Osteocyte (in vitro differentiated cells): Measurements from ENCODE around the gene BLOC1S1. TPM values are rescaled to one million over a fixed set of nuclear protein-coding genes. Genes with fewer than 3 reads are reported as not detected.

ENCODE experiments used
- DNase-seq: peaks from one replicate; pipeline ENCODE4 v3.0.0; 2021; ENCODE audit warnings: mixed read lengths; ENCODE audit not compliant: unreplicated experiment; ENCODE audit errors: extremely low spot score
- H3K27ac Mint-ChIP-seq: one replicate; pipeline ENCODE4 v1.8.0; 2021; ENCODE audit warnings: mild to moderate bottlenecking, mixed read lengths; ENCODE audit not compliant: unreplicated experiment
- H3K27me3 Mint-ChIP-seq: one replicate; pipeline ENCODE4 v1.8.0; 2021; ENCODE audit warnings: mixed read lengths; ENCODE audit not compliant: unreplicated experiment
- H3K36me3 Mint-ChIP-seq: one replicate; pipeline ENCODE4 v1.8.0; 2021; ENCODE audit warnings: mixed read lengths; ENCODE audit not compliant: unreplicated experiment
- H3K4me1 Mint-ChIP-seq: one replicate; pipeline ENCODE4 v1.8.0; 2021; ENCODE audit warnings: mixed read lengths; ENCODE audit not compliant: unreplicated experiment
- H3K4me3 Mint-ChIP-seq: one replicate; pipeline ENCODE4 v1.8.0; 2021; ENCODE audit warnings: mild to moderate bottlenecking, moderate library complexity, mixed read lengths; ENCODE audit not compliant: unreplicated experiment
- H3K9me3 Mint-ChIP-seq: one replicate; pipeline ENCODE4 v1.8.0; 2021; ENCODE audit warnings: mixed read lengths; ENCODE audit not compliant: unreplicated experiment
- total RNA-seq: library from RNA; stranded (reverse); gene quantifications from 2 replicates; pipeline ENCODE4 v1.2.1, GENCODE V29; 2021
- TF ChIP-seq, protein P1 (sequence below): fragments of 200-600 bp; sonication (generic); IDR thresholded peaks from 2 replicates; pipeline ENCODE4 v1.5.0; 2021; ENCODE audit warnings: antibody characterized with exemption, mild to moderate bottlenecking, moderate library complexity

The BLOC1S1 gene
- total RNA-seq, 1 donor from 2014 or later, result 103 TPM

DNA sequence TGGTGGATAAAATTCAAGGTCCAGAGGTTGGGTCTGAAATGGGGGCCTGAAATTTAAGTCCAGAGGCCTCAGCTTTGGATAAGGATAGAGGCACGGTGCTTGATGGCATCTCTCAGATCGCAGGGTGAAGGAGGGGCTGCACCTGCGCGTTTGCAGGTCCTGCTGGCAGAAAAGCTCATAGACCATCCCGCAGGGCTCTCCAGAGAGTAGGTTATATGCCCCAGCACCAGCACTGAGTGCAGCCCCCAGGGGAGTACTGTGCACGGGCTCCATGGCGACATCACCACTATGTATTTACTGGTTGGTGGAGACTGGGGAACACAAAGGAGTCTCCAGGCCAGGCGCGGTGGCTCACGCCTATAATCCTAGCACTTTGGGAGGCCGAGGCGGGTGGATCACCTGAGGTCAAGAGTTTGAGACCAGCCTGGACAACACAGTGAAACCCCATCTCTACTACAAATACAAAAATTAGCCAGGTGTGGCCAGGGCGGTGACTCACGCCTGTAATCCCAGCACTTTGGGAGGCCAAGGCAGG is 17.2 kb downstream of the BLOC1S1 start:
- Mint-ChIP-seq H3K9me3 (no peaks in the 10 kb centered on the region), H3K4me3 (no peak overlapping the region), H3K4me1 (peaks cover 28% of the 10 kb centered on the region), H3K27ac (no peak overlapping the region), H3K27me3 (no peaks in the 10 kb centered on the region), H3K36me3 (no peaks in the 10 kb centered on the region)
- TF ChIP-seq, protein P1, sequence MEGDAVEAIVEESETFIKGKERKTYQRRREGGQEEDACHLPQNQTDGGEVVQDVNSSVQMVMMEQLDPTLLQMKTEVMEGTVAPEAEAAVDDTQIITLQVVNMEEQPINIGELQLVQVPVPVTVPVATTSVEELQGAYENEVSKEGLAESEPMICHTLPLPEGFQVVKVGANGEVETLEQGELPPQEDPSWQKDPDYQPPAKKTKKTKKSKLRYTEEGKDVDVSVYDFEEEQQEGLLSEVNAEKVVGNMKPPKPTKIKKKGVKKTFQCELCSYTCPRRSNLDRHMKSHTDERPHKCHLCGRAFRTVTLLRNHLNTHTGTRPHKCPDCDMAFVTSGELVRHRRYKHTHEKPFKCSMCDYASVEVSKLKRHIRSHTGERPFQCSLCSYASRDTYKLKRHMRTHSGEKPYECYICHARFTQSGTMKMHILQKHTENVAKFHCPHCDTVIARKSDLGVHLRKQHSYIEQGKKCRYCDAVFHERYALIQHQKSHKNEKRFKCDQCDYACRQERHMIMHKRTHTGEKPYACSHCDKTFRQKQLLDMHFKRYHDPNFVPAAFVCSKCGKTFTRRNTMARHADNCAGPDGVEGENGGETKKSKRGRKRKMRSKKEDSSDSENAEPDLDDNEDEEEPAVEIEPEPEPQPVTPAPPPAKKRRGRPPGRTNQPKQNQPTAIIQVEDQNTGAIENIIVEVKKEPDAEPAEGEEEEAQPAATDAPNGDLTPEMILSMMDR, result no peak
- no peak for DNase-seq

DNA sequence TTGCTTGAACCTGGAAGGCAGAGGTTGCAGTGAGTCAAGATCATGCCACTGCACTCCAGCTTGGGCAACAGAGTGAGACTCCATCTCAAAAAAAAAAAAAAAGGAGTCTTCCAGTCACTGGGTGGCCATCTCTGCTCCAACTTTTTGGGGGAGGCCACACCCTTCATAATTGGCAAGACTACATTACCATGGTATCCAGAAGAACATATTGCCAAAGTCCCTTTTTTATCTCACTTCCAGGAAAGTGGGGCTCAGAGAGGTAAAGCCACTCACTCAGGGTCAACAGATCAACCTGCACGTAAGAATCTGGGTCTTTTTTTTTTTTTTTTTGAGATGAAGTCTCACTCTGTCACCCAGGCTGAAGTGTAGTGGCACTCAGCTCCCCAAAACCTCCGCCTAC is 18.0 kb downstream of the BLOC1S1 start:
- DNase-seq, result no peak
- Mint-ChIP-seq H3K4me1 (peaks cover 31% of the 10 kb centered on the region), H3K9me3 (no peaks in the 10 kb centered on the region), H3K36me3 (no peaks in the 10 kb centered on the region), H3K27ac (no peak overlapping the region), H3K4me3 (no peak overlapping the region), H3K27me3 (no peaks in the 10 kb centered on the region)
- TF ChIP-seq, protein P1, result no peak

DNA sequence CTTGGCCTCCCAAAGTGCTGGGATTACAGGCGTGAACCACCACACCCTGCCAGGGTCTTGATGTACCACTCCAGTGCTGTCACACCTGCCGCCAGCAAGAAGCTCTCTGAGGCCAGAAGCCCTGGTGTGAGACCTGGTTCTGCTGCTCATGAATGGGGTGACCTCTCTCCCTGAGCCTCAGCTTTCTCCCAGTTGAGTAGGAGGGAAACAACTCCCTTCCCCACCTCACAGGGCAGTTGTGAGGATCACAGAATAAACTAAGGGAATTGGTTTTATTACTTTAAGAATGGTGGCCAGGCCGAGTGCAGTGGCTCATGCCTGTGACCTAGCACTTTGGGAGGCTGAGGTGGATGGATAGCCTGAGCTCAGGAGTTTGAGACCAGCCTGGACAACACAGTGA is 18.7 kb downstream of the BLOC1S1 start:
- TF ChIP-seq, protein P1, result no peak
- Mint-ChIP-seq H3K4me1 (peaks cover 31% of the 10 kb centered on the region), H3K36me3 (no peaks in the 10 kb centered on the region), H3K4me3 (no peak overlapping the region), H3K27me3 (no peaks in the 10 kb centered on the region), H3K9me3 (no peaks in the 10 kb centered on the region), H3K27ac (no peak overlapping the region)
- no peak for DNase-seq

DNA sequence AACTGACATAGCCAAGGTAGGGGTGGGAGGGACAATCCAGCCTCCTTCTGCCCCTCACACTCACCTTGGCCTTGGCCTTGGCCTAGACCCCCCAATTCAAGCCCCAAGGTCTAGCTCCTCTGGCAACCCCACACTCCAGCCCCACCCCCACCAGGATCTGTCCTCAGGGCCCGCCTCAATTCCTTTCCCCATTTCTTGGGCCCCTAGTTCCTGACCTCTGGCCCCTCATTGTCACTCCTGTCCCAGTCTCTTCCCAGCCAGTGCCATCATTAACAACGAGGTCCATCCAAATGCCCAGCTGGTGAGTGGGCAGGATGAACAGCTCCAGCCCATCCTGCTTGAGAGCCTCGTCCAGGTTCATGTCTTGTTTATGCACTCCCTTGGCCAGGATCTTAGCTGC is 20.2 kb downstream of the BLOC1S1 start:
- TF ChIP-seq, protein P1, result no peak
- Mint-ChIP-seq H3K9me3 (no peaks in the 10 kb centered on the region), H3K4me1 (peaks cover 17% of the 10 kb centered on the region), H3K36me3 (no peaks in the 10 kb centered on the region), H3K4me3 (no peak overlapping the region), H3K27ac (peak overlapping the region; percentile 28), H3K27me3 (no peaks in the 10 kb centered on the region)
- no peak for DNase-seq

DNA sequence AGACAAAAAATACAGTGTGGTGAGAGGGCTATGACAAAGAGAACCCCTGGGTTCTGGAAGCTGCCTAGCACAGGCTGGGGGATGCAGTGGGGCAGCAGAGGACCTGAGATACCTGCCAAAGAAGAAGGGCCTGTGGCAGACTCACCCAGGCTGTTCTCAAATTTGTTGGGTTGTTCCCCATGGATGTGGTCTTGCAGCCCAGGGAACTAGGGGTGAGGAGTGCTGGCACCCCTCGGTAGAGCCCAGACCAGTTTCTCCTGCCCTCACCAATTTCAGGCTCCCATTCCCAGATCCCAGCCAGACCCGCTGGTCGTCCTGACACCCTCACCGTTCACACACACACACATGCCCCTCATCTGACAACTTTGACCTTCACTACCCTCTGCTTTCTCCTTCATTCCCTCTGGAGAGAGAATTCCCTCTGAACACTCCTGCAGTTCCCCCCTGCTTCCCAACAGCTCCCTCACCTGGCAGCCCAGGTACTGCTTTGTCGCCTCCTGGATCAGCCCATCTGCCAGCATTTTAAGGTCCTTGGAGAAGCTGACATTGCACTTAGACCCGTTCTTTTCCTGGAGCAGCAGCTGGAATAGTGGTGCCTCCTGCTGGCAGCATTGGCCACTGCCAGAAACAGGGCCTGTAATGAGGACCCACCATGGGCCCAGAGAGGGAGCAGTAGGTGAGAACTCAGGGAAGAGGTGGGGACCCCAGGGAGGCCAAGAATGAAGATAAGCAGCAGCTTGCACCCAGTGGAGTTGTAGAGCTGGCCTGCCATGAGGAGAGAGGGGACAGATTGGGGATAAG is 21.1 kb downstream of the BLOC1S1 start:
- DNase-seq, result no peak
- no peaks in the 10 kb centered on the region for H3K9me3 Mint-ChIP-seq
- H3K27ac Mint-ChIP-seq, result peak overlapping the region; percentile 92
- H3K36me3 Mint-ChIP-seq, result no peaks in the 10 kb centered on the region
- TF ChIP-seq, protein P1, result peak; percentile 66
- H3K4me3 Mint-ChIP-seq, result peak overlapping the region; percentile 58
- H3K4me1 Mint-ChIP-seq, result peaks cover 17% of the 10 kb centered on the region
- no peaks in the 10 kb centered on the region for H3K27me3 Mint-ChIP-seq
